HG02642 (cell line): ENCODE measurements around the gene CDK2AP2.
"Not testable (repeated sequence)": the region's sequence is repeated elsewhere in the genome, so short reads cannot be mapped to it uniquely, and the experiment has no call there.

Experiments used
- ATAC-seq: cut with Tn5 transposase; IDR thresholded peaks from one replicate; pipeline ENCODE4 v1.9.1; 2021; ENCODE audit warnings: mild to moderate bottlenecking; ENCODE audit not compliant: unreplicated experiment, poor library complexity

CDK2AP2 gene

DNA sequence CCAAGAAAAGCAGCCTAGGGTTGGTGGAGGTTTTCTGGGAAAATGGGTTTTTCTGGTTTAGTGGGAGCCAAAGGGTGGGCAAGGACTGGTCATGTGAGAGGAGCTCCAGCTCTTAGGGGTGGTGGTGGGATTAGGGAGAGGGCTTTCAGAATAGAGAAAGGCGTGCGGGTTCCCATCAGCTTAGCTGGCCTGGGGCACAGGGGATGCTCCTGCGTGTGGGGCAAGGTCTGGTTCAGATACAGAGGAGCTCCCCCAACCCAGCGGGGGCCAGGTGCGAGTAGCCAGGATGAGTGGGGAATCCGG is 39.6 kb downstream of the CDK2AP2 start:
- ATAC-seq, result no peak

- no peak for ATAC-seq
Measured at GRCh38 chr11:67468056-67468455, 39.9 kb downstream of the CDK2AP2 start.

- no peak for ATAC-seq
Measured at GRCh38 chr11:67466962-67467771, 40.8 kb downstream of the CDK2AP2 start.

DNA sequence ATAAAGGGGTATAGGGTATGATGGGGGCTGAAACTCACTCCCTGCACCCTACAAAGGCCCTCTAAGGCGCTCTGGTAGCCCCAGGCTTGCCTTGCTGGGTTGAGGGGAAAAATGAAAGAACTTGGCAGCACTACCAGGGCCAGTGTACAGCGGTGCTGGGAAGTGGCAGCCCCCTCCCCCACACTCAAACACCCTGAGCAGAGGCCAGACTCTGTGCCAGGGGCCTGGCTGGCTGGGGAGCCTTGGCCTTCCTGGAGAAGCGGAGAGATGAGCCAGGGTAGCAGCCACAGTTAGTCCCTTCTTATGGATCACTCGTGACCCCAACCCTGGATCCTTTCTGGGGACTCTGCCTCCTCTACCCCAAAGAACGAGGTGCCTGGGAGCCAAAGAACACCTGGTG is 41.6 kb downstream of the CDK2AP2 start:
- ATAC-seq, result no peak

GRCh38 chr11:67465530-67465929 is 42.4 kb downstream of the CDK2AP2 start:
- ATAC-seq, result not testable (repeated sequence)

GRCh38 chr11:67465189-67465510 is 42.8 kb downstream of the CDK2AP2 start:
- no peak for ATAC-seq

DNA sequence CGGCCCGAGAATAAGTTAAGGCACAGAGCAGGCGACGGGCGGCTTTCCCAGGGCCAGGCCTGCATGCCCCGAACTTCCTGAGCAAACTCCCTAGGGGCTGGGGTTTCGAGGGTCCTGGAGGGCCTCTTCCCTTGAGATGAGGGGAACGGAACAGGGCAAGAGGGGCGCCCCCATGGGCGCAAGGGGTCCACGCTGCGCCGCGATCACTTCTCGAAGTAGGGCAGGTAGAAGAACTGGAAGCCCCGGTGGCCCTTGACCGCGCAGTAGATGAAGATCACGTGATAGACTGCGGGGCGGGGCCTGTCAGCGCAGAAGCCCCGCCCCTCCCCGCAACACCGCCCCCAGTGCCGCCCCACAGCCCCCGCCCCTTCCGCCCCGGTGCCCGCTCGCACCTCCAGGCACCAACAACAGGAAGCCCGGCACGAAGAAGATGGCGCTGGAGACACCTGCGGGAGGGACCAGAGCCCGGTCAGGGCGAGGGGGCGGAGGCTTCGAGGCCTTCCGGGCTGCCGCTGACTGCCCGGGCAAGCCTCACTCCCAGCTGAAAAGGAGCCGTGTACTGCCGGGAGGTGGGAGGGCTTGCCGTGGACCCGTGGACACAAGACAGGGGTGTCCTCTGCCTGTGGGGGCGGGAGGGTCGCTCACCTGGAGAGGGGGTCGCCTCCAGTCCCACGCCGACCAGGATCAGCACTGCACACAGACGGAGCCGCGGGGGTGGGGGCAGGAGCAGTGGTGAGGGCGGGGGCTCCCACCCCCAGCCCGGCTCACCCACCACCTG is 43.4 kb downstream of the CDK2AP2 start:
- peak; percentile 49 for ATAC-seq

- no peak for ATAC-seq
Measured at GRCh38 chr11:67463680-67464410, 44.1 kb downstream of the CDK2AP2 start.

GRCh38 chr11:67463186-67463585 is 44.8 kb downstream of the CDK2AP2 start:
- ATAC-seq, result no peak

GRCh38 chr11:67458266-67458665 is 49.7 kb downstream of the CDK2AP2 start:
- no peak for ATAC-seq

- ATAC-seq, result no peak
Measured at GRCh38 chr11:67457453-67457852, 50.5 kb downstream of the CDK2AP2 start.
